ENCODE data around the gene PSKH1. TPM values are rescaled to one million over a fixed set of nuclear protein-coding genes. Genes with fewer than 3 reads are reported as not detected.

The PSKH1 gene
- total and polyA plus RNA-seq, 4 donors: 8.3 to 23.8 (median 13.8) TPM

DNA sequence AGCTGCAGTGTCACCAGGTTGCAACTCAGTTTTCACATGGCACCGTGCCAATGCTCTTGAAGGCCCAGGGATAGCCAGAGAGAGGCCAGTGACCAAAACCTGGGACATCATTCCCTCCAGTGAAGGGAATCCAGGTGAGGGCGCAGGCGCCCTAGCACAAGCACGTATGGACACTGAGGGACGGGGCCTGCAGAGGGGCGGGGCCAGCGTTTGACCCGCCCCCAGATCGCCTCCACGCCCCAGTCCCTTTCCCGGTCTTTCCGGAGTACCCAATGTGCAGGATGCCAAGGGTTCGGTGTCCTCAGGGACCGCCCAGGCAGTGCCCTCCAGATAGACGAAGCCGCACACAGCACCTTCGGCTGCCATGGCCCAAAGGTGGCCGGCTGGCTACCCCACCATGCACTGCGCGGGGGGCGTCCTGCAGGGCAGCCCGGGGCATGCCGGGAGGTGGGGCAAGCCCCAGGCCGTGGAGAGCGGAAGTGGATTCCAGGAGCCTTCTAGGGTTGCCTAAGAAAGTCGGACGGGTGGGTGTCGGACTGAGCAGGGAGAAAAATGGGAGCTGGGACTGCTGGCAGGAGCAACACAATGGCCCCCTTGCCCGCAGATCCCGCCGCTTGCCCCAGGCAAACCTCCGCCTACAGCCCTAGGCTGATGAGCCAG is 70.7 kb downstream of the PSKH1 start:
- WGBS: 73% methylated on average over 32 of the region's 32 CpGs
- Histone ChIP-seq H3K36me3 (ENCODE audit: control insufficient read depth in 4 of 4, insufficient read depth in 3 of 4, low read depth in 1 of 4, low read length in 3 of 4) (peaks cover 0 to under 1% (median 0%) of the 10 kb centered on the region in 4 donors), H3K9me3 (ENCODE audit: control insufficient read depth in 4 of 4, low read length in 3 of 4) (no peaks in the 10 kb centered on the region), H3K4me3 (ENCODE audit: low read depth in 1 of 3, low read length in 3 of 3) (no peak overlapping the region), H3K4me1 (ENCODE audit: control insufficient read depth in 4 of 4, insufficient read depth in 4 of 4, low read length in 3 of 4) (peaks cover 10 to 42% (median 27%) of the 10 kb centered on the region in 4 donors), H3K9ac (ENCODE audit: low read depth in 1 of 2, low read length in 2 of 2) (no peak overlapping the region), H3K27ac (ENCODE audit: low read depth in 1 of 2, low read length in 2 of 2) (no peak overlapping the region), H3K27me3 (ENCODE audit: control insufficient read depth in 4 of 4, insufficient read depth in 4 of 4, low read length in 3 of 4) (no peaks in the 10 kb centered on the region)
- no peak for DNase-seq (ENCODE audit: low spot score)
- TF ChIP-seq, protein P1, sequence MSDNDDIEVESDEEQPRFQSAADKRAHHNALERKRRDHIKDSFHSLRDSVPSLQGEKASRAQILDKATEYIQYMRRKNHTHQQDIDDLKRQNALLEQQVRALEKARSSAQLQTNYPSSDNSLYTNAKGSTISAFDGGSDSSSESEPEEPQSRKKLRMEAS (IDR thresholded peaks at IDR 0.05): no peak
- TF ChIP-seq RXRA (IDR thresholded peaks at IDR 0.05) (no peak), SP1 (IDR thresholded peaks at IDR 0.05) (no peak), YY1 (IDR thresholded peaks at IDR 0.05) (no peak), NR2F2 (IDR thresholded peaks at IDR 0.05) (no peak), FOXA1 (IDR thresholded peaks at IDR 0.05) (no peak), HNF4G (IDR thresholded peaks at IDR 0.05) (no peak), HNF4A (conservative IDR thresholded peaks at IDR 0.05) (no peak), TAF1 (conservative IDR thresholded peaks at IDR 0.05) (no peak), GABPA (IDR thresholded peaks at IDR 0.05 in 1 of 2, conservative IDR thresholded peaks at IDR 0.05 in 1 of 2) (no peak), FOXA2 (IDR thresholded peaks at IDR 0.05) (no peak), JUND (IDR thresholded peaks at IDR 0.05) (no peak), RAD21 (IDR thresholded peaks at IDR 0.05) (no peak), EGR1 (IDR thresholded peaks at IDR 0.05; ENCODE audit: low read depth in 2 of 2) (no peak)
- TF ChIP-seq, protein P2, sequence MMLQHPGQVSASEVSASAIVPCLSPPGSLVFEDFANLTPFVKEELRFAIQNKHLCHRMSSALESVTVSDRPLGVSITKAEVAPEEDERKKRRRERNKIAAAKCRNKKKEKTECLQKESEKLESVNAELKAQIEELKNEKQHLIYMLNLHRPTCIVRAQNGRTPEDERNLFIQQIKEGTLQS (IDR thresholded peaks at IDR 0.05): no peak
- TF ChIP-seq, protein P3, sequence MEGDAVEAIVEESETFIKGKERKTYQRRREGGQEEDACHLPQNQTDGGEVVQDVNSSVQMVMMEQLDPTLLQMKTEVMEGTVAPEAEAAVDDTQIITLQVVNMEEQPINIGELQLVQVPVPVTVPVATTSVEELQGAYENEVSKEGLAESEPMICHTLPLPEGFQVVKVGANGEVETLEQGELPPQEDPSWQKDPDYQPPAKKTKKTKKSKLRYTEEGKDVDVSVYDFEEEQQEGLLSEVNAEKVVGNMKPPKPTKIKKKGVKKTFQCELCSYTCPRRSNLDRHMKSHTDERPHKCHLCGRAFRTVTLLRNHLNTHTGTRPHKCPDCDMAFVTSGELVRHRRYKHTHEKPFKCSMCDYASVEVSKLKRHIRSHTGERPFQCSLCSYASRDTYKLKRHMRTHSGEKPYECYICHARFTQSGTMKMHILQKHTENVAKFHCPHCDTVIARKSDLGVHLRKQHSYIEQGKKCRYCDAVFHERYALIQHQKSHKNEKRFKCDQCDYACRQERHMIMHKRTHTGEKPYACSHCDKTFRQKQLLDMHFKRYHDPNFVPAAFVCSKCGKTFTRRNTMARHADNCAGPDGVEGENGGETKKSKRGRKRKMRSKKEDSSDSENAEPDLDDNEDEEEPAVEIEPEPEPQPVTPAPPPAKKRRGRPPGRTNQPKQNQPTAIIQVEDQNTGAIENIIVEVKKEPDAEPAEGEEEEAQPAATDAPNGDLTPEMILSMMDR (IDR thresholded peaks at IDR 0.05; ENCODE audit: low read depth, low read length, missing input control): no peak
- TF ChIP-seq, protein P4, sequence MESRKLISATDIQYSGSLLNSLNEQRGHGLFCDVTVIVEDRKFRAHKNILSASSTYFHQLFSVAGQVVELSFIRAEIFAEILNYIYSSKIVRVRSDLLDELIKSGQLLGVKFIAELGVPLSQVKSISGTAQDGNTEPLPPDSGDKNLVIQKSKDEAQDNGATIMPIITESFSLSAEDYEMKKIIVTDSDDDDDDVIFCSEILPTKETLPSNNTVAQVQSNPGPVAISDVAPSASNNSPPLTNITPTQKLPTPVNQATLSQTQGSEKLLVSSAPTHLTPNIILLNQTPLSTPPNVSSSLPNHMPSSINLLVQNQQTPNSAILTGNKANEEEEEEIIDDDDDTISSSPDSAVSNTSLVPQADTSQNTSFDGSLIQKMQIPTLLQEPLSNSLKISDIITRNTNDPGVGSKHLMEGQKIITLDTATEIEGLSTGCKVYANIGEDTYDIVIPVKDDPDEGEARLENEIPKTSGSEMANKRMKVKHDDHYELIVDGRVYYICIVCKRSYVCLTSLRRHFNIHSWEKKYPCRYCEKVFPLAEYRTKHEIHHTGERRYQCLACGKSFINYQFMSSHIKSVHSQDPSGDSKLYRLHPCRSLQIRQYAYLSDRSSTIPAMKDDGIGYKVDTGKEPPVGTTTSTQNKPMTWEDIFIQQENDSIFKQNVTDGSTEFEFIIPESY (IDR thresholded peaks at IDR 0.05): no peak
- TF ChIP-seq, protein P5, sequence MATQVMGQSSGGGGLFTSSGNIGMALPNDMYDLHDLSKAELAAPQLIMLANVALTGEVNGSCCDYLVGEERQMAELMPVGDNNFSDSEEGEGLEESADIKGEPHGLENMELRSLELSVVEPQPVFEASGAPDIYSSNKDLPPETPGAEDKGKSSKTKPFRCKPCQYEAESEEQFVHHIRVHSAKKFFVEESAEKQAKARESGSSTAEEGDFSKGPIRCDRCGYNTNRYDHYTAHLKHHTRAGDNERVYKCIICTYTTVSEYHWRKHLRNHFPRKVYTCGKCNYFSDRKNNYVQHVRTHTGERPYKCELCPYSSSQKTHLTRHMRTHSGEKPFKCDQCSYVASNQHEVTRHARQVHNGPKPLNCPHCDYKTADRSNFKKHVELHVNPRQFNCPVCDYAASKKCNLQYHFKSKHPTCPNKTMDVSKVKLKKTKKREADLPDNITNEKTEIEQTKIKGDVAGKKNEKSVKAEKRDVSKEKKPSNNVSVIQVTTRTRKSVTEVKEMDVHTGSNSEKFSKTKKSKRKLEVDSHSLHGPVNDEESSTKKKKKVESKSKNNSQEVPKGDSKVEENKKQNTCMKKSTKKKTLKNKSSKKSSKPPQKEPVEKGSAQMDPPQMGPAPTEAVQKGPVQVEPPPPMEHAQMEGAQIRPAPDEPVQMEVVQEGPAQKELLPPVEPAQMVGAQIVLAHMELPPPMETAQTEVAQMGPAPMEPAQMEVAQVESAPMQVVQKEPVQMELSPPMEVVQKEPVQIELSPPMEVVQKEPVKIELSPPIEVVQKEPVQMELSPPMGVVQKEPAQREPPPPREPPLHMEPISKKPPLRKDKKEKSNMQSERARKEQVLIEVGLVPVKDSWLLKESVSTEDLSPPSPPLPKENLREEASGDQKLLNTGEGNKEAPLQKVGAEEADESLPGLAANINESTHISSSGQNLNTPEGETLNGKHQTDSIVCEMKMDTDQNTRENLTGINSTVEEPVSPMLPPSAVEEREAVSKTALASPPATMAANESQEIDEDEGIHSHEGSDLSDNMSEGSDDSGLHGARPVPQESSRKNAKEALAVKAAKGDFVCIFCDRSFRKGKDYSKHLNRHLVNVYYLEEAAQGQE (IDR thresholded peaks at IDR 0.05): no peak

Data from liver (tissue), 9 donors.